Right atrium auricular region (tissue), 2 donors: ENCODE results near the gene ASPHD1. TPM values are rescaled to one million over a fixed set of nuclear protein-coding genes. Genes with fewer than 3 reads are reported as not detected.
"Not testable (repeated sequence)": the region's sequence is repeated elsewhere in the genome, so short reads cannot be mapped to it uniquely, and the experiment has no call there.

Experiments
- DNase-seq: peaks from one replicate; pipeline ENCODE4 v3.0.0-alpha.2; 2019; ENCODE audit warnings: low spot score
- H3K27ac ChIP-seq, 2 donors: fragments of 200-600 bp; sonication (generic); 1 replicate in 1 of 2; 2 replicates in 1 of 2; pipeline ENCODE4 v1.5.1; 2016 to 2019
- H3K27me3 ChIP-seq, 2 donors: fragments of 200-600 bp; sonication (generic); one replicate each; pipeline versions ENCODE4 v1.5.1 to v1.6.0; 2017 to 2019
- H3K36me3 ChIP-seq: fragments of 200-600 bp; sonication (generic); one replicate; pipeline ENCODE4 v1.5.1; 2016
- H3K4me1 ChIP-seq, 2 donors: fragments of 200-600 bp; sonication (generic); one replicate each; pipeline versions ENCODE4 v1.5.1 to v1.6.0; 2017 to 2019
- H3K4me3 ChIP-seq, 2 donors: fragments of 200-600 bp; sonication (generic); 1 replicate in 1 of 2; 2 replicates in 1 of 2; pipeline ENCODE4 v1.5.1; 2017 to 2019; ENCODE audit warnings: mild to moderate bottlenecking in 1 of 2, moderate library complexity in 1 of 2
- H3K9me3 ChIP-seq, 2 donors: fragments of 200-600 bp; sonication (generic); one replicate each; pipeline ENCODE4 v1.5.1; 2019
- CTCF ChIP-seq, 2 donors: fragments of 200-600 bp; sonication (generic); IDR thresholded peaks; one replicate each; pipeline ENCODE4 v1.5.1; 2019; ENCODE audit warnings: antibody characterized with exemption in 2 of 2
- total RNA-seq, 2 donors: library from RNA; depleted of rRNA; stranded (reverse); fragments of >200 nt; gene quantifications; one replicate each; pipeline ENCODE4 v1.1.0, GENCODE V29; 2016

Gene ASPHD1
- total RNA-seq, 2 donors from 2014 or later, result 1.5 to 3.2 TPM

- peaks cover 0 to 6% of the 10 kb centered on the region in 2 donors for H3K4me1 ChIP-seq
- no peaks in the 10 kb centered on the region for H3K36me3 ChIP-seq
- no peaks in the 10 kb centered on the region for H3K9me3 ChIP-seq
- no peak for TF ChIP-seq CTCF (IDR thresholded peaks at IDR 0.05)
- DNase-seq, result no peak
- H3K27me3 ChIP-seq, result no peaks in the 10 kb centered on the region
- H3K27ac ChIP-seq, result no peak overlapping the region
- H3K4me3 ChIP-seq, result no peak overlapping the region
Measured at GRCh38 chr16:29905668-29906067, 5.4 kb downstream of the ASPHD1 start.

- Histone ChIP-seq H3K27me3 (no peaks in the 10 kb centered on the region), H3K4me1 (no peaks in the 10 kb centered on the region), H3K9me3 (no peaks in the 10 kb centered on the region), H3K4me3 (no peak overlapping the region), H3K27ac (no peak overlapping the region), H3K36me3 (no peaks in the 10 kb centered on the region)
- TF ChIP-seq CTCF (IDR thresholded peaks at IDR 0.05), result no peak
- no peak for DNase-seq
Measured at GRCh38 chr16:29906520-29907244, 6.4 kb downstream of the ASPHD1 start.

- DNase-seq, result no peak
- H3K4me3 ChIP-seq, result no peak overlapping the region
- H3K36me3 ChIP-seq, result no peaks in the 10 kb centered on the region
- no peaks in the 10 kb centered on the region for H3K27me3 ChIP-seq
- no peak overlapping the region for H3K27ac ChIP-seq
- no peaks in the 10 kb centered on the region for H3K4me1 ChIP-seq
- no peak for TF ChIP-seq CTCF (IDR thresholded peaks at IDR 0.05)
- no peaks in the 10 kb centered on the region for H3K9me3 ChIP-seq
Measured at GRCh38 chr16:29907973-29908372, 7.7 kb downstream of the ASPHD1 start.

GRCh38 chr16:29908719-29909220 is 8.5 kb downstream of the ASPHD1 start:
- no peak for TF ChIP-seq CTCF (IDR thresholded peaks at IDR 0.05)
- H3K4me3 ChIP-seq, result no peak overlapping the region
- H3K9me3 ChIP-seq, result no peaks in the 10 kb centered on the region
- DNase-seq, result no peak
- H3K27me3 ChIP-seq, result no peaks in the 10 kb centered on the region
- no peak overlapping the region for H3K27ac ChIP-seq
- no peaks in the 10 kb centered on the region for H3K4me1 ChIP-seq
- no peaks in the 10 kb centered on the region for H3K36me3 ChIP-seq

GRCh38 chr16:29909391-29909790 is 9.1 kb downstream of the ASPHD1 start:
- no peak for TF ChIP-seq CTCF (IDR thresholded peaks at IDR 0.05)
- H3K4me1 ChIP-seq, result no peaks in the 10 kb centered on the region
- H3K9me3 ChIP-seq, result no peaks in the 10 kb centered on the region
- DNase-seq, result no peak
- H3K27me3 ChIP-seq, result no peaks in the 10 kb centered on the region
- no peak overlapping the region for H3K27ac ChIP-seq
- H3K36me3 ChIP-seq, result no peaks in the 10 kb centered on the region
- no peak overlapping the region for H3K4me3 ChIP-seq

- not testable (repeated sequence) for DNase-seq, H3K36me3 ChIP-seq, H3K4me3 ChIP-seq, H3K9me3 ChIP-seq, H3K27ac ChIP-seq, H3K4me1 ChIP-seq, H3K27me3 ChIP-seq
Measured at GRCh38 chr16:29909851-29910250, 9.6 kb downstream of the ASPHD1 start.
